ENCODE results near the gene ABTB2.

Gene ABTB2

DNA sequence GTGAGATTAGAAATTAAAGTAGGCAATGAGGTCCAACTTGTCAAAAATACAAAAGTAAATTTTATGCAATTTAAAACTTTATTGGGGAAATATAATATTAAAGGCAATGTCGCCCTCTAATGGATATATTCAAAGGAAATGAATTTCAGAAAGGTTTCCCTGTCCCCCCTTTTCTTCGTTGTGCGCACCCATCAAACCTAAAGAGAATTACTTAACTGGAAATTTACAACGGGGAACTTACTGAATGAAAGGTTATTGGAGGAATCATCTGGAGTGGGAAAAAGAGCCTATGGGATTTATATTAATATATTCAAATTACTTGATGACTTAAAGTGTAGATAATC is 1.7 kb upstream of the ABTB2 start:
- no peak for ATAC-seq

DNA sequence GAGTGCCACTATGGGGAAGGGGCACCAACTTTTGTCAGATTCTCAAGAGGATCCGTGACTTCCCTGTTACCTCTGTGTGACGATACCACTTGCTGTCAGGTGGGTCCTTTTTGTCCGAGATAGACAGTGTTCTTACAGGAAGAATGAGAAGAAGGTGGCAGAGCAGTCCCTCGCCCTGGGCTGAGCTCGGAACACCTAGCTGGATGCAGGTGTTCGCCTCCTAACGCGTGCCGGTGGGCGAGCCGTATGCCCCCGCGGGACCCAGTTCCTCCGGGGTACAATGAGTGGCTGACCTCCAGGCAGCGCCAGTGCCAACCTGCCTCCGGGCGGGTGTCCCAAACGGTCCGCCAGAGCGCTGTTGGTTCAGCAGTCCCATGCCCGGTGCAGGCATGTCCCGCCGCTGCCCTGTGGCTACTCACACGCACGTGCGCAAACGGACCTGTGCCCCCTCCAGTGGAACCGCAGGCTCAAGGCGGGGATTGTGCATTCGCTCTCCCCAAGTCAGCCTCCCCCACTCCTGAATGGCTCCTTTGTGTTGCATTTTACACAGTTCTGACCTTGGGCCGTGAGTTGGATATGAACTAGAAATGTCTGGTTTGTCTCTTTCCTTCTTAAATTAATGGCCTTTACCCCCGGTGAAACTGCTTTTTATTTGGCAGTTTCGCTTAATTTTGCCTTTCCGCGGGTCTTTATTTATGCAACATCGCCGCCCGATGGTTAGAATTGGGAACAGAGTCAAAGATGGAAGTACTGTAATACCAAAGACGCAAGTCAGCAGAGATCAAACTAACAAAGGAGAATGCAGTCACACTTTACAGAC is 1.1 kb upstream of the ABTB2 start:
- peak; percentile 5 to 7 for ATAC-seq

DNA sequence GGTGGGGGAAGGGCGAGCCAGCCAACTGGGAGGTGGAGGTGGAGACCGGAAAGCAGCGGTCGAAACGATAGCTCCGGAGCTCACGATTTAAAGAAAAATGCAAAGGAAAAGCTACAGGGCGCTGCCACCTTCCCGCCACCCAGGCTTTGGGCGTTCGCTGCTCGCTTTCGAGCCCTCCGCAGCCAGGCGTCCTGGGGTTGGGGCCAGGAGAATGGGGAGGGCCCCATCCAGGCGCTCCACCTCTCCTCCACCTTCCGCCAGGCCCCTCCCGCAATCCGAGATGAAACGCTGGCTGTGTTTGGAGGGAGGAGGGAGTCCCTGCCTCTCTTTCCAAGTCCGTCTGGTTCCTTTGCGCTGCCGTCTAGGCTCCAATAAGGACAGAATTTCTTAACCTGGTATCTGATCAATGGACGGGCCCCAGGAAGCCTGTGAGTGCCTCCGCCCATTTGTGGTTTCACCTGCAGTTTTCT is 483 bp upstream of the ABTB2 start:
- peak; percentile 15 for ATAC-seq

DNA sequence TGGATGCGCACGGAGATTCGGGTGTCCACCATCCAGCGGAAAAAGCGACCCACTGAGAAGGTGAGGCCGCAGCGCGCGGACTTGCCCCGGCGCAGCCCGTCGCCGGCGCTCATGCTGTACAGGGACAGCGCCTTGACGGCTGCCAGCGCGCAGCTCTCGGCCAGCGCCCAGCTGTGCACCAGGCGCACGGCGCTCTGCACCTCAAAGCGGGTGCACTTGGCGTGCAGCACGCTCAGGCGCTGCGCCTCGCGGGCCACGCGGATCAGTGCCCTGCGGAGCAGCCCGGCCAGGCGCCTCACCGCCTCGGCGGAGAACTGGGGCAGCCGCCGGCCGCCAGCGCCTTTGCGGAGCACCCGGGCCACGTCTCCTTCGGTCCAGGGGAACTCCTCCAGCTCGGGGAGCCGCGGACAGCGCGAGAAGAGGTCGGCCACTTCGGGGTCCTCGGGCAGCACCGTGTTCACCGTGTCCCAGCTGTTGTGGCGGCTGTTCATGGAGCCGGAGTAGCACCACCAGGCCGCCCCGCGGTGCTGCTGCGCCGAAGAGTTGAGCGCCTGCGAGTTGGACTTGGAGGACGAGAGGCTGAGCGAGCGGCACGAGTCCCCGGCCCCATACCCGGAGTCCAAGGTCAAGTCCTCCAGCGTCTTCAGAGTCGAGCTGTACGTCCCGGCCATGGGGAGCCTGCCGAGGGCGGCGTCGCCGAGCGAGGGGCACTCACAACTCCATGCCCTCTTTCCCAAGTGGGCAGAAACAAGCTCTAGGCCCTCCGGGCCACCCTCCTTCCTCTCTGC is 703 bp downstream of the ABTB2 start:
- peak; percentile 15 for ATAC-seq

DNA sequence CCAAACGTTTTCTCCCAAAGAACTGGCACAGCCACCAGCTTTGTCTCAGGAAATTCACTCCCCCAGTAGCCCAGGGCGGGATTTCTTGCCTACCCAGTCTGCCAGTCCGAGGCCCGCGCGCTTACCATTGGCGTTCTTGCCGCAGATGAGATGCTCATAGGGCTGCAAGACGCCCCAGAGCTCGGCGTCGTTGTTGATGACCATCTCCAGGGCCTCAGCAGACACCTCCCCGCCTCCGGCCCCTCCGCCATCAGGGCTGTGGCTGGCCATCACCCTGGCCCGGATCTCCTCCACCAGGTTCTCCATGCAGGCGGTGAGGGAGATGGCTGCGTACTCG is 1.3 kb downstream of the ABTB2 start:
- no peak for ATAC-seq

DNA sequence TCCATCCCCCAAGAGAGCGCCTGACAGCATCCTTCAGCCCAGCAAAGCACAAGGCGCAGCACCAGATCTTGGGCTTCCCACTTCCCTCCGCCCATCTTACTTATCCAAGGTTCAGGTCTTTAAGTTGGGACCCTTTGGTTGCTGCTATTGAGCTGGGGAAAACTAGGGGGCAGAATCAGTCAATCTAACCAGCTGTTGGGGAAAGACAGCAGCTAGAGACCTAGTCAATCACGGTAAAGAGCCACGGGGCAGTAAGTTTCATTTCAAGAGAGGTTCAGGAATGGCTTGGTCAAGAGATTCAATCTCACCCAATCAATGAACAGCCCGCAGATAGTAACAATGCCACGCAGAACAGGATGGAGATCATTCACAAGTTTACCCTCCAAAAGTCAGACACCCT is 1.7 kb downstream of the ABTB2 start:
- no peak for ATAC-seq

DNA sequence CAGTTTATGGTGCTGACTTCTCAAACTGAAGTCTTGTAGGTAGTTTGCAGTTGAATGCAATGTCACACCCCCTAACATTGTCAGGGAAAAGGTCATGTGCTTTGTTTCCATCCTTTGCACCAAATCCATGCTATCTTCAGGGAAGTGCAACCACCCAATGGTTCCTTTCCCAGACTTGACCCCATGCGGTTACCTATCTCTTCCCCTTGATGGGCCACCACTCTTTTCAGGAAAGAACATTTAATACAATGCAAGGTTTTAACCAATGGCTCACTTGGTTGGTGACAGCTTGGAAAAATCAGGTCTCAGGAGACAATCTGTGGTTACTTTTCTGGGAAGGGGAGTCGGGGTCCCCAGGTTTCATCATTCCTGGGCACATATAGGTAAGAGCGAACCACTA is 2.1 kb downstream of the ABTB2 start:
- no peak for ATAC-seq

DNA sequence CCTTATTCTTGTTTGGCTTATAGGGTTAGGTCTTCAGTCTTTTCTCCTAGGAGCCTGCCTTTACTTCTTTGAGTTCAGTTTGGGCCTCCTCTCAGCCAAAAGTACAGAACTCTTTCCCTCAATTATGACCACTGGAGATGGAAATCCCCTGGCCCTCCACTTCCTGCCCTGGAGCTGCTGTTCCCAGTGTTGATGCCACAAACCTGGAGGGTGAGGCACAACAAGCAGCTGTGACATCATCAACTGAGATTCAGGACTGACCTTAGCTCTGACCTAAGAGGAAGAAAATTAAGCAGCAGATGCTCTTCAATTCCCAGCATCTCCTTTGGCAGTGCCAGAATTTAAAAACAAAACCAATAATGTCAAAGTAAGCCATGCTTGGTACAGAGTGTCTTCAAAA is 3.0 kb downstream of the ABTB2 start:
- ATAC-seq: no peak

DNA sequence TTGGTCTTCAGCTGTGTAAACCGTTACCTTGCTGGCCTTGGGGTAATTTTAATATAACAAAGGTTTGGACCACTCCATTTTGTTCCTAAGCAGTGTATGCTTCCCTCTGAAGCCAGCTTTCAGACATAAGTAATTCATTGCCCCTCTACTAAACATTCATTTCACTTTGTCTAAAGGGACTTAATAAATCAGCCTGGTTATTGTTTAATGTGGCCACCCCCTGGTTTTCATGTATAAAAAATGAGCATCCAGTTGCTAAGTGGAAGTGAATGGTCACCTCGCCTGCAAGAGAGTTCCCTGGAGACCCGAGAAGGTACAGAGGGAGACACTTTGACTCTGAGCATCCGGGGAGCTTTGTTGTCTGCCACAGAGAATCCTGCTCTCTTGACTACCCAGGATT is 3.9 kb downstream of the ABTB2 start:
- no peak for ATAC-seq

DNA sequence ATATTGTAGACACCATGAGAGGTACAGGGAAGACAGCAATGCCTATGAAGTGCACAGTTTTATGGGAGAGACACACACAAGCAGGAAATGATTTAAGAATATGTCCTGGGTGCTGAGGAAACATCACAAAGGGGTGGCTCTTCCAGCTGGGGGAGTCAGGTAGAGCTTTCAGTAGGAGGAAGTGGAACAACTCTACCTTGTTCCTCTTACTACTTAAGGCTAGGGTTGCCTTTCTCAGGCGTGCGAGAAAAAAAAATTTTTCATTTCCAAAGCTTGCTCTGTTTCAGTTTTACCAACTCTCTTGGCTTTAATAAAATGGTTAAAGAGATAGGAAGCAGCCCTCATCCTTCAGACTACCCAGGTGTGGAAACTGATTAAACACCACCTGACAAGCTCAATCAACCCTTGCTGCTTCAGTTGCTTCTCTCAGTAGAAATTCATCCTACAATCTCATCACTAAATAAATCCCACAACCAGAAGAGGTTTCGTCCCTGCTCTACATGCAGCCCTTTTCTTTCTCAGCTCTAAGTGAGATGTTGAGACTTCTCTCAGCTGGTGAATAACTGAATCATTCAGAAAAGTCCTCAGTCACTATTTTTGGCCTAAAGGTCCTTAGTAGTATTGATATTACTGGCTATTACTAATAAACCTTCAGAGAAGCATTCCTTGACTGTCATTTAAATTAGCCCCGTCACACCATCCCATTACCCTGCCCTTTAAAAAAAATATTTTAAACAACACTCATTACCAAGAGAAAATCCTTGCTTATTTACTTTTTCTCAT is 5.9 kb downstream of the ABTB2 start:
- ATAC-seq: peak; percentile 31 to 55

DNA sequence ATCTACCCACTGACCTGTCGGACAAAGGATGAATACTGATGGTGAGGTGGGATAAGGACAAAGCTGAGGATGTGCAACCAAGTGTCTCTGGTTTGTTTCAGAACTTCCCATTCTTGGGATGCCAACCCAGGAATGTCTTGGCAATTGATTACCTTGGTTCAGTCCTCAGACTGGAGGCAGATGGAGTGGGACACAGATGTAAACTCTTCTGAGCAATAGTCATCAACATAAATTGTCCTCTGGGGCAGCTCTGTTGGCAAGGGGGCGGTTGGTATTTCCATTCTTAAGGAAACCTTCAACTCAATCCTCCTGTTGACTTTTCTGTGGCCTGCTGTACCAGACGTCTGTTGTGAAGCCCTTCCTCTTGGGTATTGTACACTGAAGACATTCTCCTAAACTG is 6.8 kb downstream of the ABTB2 start:
- ATAC-seq: no peak

DNA sequence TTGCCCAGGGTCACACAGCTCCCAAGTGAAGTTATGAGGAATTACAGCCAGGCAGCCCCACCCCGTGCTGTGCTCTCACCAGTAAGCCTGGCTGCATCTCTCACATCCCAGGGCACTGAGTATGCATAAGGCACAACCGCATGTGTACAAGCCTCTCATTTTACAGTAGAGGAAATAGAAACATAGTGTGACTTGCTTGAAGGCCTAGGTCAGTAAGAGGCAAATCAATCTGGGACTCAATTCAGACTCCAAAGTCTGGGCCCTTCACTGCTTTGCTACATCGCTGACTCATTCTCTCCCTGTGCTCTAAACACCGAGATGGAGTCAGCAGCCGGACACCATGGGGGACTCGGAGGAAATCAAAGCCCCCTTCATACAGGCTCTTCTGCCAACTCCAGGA is 7.9 kb downstream of the ABTB2 start:
- ATAC-seq: no peak

DNA sequence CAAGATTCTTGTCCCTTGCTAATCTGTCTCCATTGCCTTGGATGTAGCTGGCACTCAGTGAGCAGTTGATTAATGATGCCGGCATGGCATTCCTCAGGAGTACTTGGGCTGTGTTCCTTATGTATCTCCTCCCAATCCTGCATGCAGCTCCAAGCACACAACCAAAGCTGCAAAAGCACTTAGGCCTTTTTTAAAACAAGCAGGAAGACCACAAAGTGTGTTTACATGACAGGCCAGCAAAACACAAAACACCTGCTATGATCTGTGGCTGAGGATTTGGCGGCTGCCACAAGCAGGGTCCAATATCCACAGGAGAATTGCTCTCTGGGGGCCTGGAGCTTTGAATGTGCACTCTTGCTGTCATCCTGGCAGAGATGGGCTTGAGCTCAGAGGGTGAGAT is 8.9 kb downstream of the ABTB2 start:
- ATAC-seq: no peak

DNA sequence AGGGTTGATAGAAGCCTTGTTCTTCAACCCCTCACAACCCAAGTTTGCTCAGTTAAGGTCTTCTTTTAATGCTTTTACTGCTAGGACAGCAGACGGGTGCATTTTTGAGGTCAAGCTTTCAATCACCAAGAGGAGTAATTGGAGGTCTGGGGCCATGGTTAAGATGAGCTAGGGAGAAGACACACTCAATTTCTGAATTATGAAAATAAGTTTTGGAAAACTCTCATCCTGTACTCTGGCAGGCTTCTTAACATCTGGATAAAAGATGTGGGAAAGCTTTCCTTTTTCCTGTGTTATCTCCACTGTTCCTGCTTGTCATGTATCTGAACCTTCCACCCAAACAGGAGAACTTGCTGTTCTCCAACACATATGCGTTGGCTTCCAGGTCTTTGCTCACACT is 9.7 kb downstream of the ABTB2 start:
- no peak for ATAC-seq

DNA sequence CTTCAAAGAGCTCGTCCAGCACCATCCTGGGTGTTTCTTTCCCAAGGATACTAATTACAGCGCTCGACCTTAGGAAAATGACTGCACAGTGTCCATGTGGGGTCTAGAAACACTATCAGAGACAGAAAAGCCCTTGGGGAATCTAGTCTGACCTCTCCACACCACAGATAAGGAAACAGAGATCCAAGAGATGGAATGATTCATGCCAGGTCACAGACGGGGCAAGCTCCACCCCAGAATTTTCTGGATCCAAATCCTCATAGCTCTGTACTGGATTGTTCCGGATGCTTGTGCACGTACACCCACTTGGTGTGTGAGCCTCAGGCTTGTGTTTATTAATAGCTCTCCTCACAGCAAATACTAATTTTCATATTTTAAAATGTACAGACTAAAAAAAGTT is 11.3 kb downstream of the ABTB2 start:
- ATAC-seq: no peak

DNA sequence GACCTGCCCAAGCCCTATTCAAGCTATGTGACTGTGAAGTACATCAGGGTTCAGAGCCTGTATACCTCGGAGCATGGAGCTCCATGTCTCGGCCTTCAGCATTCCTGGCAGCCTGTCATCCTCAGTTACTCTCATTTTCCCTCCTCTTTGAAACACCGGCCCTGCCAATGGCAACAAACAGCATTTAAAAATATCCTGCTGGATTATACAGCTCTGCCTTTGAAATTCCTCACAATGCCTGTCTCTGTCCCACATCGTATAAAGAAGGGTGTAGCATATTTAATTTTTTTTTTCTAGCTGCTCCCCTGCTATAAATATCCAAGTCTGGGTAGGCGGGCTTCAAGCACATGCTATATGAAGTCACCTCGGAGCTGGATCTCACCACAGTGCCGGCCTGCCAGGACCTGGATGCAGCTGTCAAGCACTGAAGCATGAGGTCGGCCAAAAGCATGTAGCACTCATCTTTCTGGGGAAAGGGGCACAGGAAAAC is 11.8 kb downstream of the ABTB2 start:
- no peak for ATAC-seq

DNA sequence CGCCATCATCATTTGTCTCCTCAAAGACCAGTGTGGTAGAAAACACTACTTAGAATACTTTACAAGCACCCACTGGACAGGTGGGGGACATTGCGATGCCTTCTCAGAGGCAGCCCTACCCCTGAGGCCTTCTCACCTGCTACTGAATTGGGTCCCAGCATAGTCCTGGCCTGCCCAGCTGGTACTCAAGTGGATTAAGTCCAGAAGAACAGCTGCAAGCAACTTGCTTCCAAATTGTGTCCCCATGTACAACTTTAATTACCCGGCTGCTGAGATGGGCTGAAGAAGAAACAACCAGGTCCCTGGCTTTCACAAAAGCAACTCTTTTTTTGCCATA is 12.3 kb downstream of the ABTB2 start:
- no peak for ATAC-seq

DNA sequence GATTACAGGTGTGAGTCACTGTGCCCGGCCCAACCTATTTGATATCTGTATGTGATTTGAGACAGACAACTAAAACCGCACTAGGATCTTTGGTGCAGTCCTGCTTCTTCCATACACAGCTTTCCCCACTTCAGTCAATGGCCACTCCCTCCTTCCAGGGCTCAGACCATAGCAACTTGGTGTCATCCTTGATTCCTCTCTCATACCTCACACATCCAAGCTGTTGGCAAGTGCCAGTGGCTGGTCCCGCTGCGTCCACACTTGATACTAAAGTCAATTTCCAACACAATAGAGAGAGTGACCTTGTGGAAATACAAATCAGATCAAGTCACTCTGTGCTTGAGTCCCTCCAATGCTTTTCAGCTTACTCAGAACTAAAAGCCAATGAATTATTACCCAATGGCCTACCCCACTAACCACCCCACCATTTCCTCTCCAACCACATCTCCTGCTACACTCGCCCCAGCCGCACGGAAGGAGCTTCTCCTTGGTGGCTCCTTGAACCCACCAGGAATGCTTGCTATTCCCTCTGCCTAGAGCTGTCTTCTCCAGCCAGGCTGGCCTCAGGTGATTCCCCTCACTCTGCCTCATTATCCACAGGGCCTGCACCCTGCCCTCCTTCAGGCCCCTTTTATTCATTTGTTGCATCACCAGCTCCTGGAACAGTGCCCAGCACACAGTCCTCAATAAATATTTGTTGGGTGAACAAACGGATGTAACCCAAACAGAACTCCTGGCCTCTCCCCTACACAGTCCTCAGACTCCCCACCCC is 12.9 kb downstream of the ABTB2 start:
- no peak for ATAC-seq

DNA sequence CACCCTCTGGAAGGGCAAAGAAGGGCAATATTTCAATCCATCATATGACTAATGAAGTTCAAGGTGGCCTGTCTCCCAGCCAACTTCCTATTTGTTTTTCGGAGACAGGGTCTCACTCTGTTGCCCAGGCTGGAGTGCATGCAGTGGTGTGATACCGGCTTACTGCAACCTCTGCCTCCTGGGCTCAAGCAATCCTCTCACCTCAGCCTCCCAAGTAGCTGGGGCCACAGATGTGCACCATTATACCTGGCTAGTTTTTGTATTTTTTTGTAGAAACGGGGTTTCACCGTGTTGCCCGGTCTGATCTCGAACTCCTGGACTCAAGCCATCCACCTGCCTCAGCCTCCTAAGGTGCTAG is 13.4 kb downstream of the ABTB2 start:
- ATAC-seq: no peak

DNA sequence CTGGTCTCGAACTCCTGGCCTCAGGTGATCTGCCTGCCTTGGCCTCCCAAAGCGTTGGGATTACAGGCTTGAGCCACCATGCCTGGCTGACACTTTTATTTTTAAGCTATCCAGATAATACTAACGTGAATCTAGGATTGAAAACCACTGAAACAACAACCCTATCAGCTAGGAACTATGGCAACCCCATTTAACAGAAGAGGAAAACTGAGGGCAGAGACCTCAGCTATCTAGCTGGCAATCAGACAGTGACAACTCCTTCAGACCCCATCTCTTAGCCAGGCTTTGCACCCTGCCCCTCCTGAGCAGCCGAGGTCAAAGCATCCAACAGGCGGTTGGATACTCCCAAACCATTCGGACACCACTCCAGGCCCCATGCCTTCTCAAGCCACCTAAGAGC is 14.1 kb downstream of the ABTB2 start:
- no peak for ATAC-seq

DNA sequence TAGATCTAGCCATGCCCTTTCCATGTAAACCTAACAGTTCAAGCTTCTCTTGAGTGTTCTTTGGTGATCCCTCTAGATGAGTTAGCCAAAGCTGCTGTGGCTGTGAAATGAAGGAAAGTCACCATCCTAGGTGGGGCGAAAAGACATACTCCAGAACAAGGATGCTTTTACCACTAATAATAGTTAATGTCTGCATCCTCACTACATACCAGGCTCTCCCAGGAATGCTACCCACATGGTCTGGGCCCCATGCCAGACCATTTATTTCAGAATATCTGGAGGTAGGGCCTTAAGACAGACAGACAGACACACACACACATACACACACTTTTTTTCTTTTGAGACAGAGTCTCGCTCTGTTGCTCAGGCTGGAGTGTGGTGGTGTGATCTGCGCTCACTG is 14.7 kb downstream of the ABTB2 start:
- ATAC-seq: no peak

DNA sequence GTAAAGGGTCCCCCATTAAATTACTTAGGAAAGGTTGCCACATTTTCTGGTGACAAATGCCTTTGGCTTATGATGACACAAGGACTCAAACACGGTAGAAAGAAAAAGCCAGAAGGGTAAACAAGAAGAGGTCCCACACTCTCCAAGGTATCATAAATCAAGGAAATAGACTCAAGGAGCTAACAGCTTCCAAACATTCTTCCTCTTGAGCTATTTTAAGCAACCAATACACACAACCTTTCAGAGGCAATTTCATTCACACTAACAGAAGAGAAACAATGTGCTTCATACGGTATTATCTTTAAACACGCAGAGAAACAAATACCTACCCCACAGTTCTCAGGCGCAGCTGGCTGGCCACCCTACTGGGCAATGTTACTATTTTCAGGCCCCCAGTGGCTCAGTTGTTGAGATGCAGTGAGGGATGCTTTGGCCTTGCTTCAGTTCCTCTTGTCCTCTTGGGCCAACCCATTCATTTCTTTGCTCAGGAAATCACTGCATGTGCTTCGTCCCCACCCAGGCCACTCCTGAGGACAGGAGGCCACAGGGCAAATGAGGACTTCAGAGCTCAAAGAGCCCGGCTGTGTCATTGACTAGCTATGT is 15.8 kb downstream of the ABTB2 start:
- ATAC-seq: no peak

DNA sequence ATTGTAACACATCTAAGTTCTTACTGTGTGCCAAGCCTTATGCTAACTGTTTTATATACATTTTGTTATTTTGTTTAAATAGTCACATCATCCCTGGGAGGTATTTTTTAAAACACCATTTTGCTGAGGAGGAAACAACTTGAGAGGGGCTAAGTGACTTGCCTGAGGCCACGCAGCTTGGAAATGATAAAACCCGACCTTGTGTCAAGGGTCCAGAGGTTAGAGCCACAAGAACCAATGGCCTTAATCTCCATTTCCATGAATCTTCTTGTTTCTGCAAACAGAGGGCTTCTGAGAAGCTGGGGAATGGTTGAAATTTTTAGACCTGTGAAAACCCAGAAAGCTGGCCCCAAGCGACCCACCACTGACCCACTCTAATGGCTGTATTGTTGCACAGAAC is 16.7 kb downstream of the ABTB2 start:
- no peak for ATAC-seq

Data from activated CD4-positive, CD25-positive, alpha-beta regulatory T cell treated with anti-CD3 and anti-CD28 coated beads, Interleukin-2, amount 50 U/mL, for 24 hours (primary cell).